Suprapubic skin (tissue), 4 donors: ENCODE measurements around the gene ZNF773. TPM values are rescaled to one million over a fixed set of nuclear protein-coding genes. Genes with fewer than 3 reads are reported as not detected.
"Not testable (repeated sequence)": the region's sequence is repeated elsewhere in the genome, so short reads cannot be mapped to it uniquely, and the experiment has no call there.

ENCODE experiments used
- DNase-seq, 2 donors: peaks; one replicate each; pipeline ENCODE4 v3.0.0-alpha.2; 2019; ENCODE audit warnings: low spot score in 2 of 2
- H3K27ac ChIP-seq: fragments of 200-600 bp; sonication (generic); one replicate; pipeline ENCODE4 v1.5.1; 2019
- H3K27me3 ChIP-seq: fragments of 200-600 bp; sonication (generic); one replicate; pipeline ENCODE4 v1.5.1; 2019
- H3K36me3 ChIP-seq: fragments of 200-600 bp; sonication (generic); one replicate; pipeline ENCODE4 v1.5.1; 2019
- H3K4me1 ChIP-seq: fragments of 200-600 bp; sonication (generic); one replicate; pipeline ENCODE4 v1.5.1; 2019
- H3K4me3 ChIP-seq: fragments of 200-600 bp; sonication (generic); one replicate; pipeline ENCODE4 v1.5.1; 2019; ENCODE audit warnings: mild to moderate bottlenecking
- H3K9me3 ChIP-seq: fragments of 200-600 bp; sonication (generic); one replicate; pipeline ENCODE4 v1.5.1; 2019
- EP300 ChIP-seq: sonication (generic); formaldehyde crosslinking; IDR thresholded peaks from one replicate; pipeline ENCODE4 v1.6.1; 2017; ENCODE audit warnings: antibody characterized with exemption
- POLR2A ChIP-seq, 2 donors: fragments of 450-650 bp; IDR thresholded peaks; one replicate each; pipeline ENCODE4 v1.6.1; 2017; ENCODE audit warnings: antibody characterized with exemption in 2 of 2, mild to moderate bottlenecking in 2 of 2, moderate library complexity in 2 of 2
- POLR2AphosphoS5 ChIP-seq, 3 donors: sonication (generic); formaldehyde crosslinking; IDR thresholded peaks; one replicate each; pipeline ENCODE4 v1.6.1; 2017; ENCODE audit warnings: antibody characterized with exemption in 3 of 3
- WGBS: methylation state at CpG from one replicate; pipeline ENCODE4 v1.1.5; 2018; 5-methylcytosine and 5-hydroxymethylcytosine counted together
- total RNA-seq, 4 donors: library from RNA; depleted of rRNA; stranded (reverse); fragments of >200 nt; gene quantifications; one replicate each; pipeline ENCODE4 v1.1.0, GENCODE V29; 2016
- TF ChIP-seq, protein P1 (sequence below), 2 donors: fragments of 200-600 bp in 1 of 2; fragments of 450-650 bp in 1 of 2; sonication (generic) in 1 of 2; IDR thresholded peaks; one replicate each; pipeline ENCODE4 v1.5.1; 2016 to 2019; ENCODE audit warnings: antibody characterized with exemption in 2 of 2, mild to moderate bottlenecking in 1 of 2, moderate library complexity in 1 of 2

ZNF773 gene
- total RNA-seq, 4 donors from 2014 or later = 10.5 to 24.1 (median 16.2) TPM

DNA sequence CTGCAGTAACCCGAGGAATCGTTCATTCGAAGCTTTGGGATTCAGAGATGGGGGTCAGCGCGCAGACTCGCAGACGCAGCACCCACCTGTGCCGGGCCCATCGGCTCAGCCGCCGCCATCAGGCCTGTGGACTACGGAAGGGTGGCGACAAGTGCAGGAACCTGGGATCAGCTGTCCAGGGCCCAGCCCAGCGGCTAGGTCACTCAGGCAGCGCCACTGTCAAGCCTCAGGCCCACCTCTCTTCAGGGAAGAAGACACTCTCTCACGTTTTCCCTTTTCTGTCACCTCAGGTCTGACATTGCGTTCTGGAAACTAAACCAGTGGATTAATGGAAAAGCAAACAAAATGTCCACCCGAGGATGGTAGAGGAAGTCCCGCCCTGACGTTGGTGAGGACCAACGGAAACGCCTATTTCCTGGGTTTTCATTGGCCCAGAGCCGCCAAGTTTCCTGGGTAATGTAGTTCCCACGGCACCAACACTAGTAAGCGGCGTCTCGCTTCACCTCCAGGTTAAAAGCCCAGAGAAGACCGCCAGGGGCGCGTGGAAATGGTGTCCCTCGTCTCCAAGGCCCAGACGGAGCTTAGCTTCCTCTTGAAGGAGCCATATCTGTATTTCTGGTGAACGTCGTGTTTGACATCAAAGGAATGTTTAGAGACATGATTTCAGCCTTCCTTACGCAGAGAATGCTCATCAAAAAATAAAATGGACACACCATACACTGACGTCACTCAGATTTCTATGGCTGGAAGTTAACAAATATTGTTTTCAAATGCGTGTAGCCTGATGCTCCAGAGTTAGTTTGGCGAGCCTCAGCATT is 22.3 kb upstream of the ZNF773 start, which contains the start of gene ZNF772:
Gene ZNF772 (minus strand): TSS at position 376 of the 818 bp plus-strand sequence. CDS start 257 bp downstream, at position 119.
- Histone ChIP-seq H3K9me3 (peaks cover 35% of the 10 kb centered on the region), H3K27me3 (no peaks in the 10 kb centered on the region), H3K36me3 (peaks cover 34% of the 10 kb centered on the region), H3K4me3 (peak within 1 kb of the TSS; percentile 66), H3K27ac (peak within 1 kb of the TSS; percentile 59), H3K4me1 (peaks cover 7% of the 10 kb centered on the region)
- no peak for TF ChIP-seq EP300
- no peak for TF ChIP-seq POLR2A (IDR thresholded peaks at IDR 0.05)
- no peak for TF ChIP-seq POLR2AphosphoS5 (IDR thresholded peaks at IDR 0.05)
- TF ChIP-seq, protein P1, sequence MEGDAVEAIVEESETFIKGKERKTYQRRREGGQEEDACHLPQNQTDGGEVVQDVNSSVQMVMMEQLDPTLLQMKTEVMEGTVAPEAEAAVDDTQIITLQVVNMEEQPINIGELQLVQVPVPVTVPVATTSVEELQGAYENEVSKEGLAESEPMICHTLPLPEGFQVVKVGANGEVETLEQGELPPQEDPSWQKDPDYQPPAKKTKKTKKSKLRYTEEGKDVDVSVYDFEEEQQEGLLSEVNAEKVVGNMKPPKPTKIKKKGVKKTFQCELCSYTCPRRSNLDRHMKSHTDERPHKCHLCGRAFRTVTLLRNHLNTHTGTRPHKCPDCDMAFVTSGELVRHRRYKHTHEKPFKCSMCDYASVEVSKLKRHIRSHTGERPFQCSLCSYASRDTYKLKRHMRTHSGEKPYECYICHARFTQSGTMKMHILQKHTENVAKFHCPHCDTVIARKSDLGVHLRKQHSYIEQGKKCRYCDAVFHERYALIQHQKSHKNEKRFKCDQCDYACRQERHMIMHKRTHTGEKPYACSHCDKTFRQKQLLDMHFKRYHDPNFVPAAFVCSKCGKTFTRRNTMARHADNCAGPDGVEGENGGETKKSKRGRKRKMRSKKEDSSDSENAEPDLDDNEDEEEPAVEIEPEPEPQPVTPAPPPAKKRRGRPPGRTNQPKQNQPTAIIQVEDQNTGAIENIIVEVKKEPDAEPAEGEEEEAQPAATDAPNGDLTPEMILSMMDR (IDR thresholded peaks at IDR 0.05) = peak in 1 of 2 donors; percentile 65
- WGBS = 8% methylated on average over 21 of the region's 38 CpGs
- DNase-seq = peak; percentile 90 to 92

- H3K9me3 ChIP-seq, H3K4me1 ChIP-seq, H3K27me3 ChIP-seq: not testable (repeated sequence)
- peak; percentile 94 to 96 for DNase-seq
- H3K36me3 ChIP-seq = peaks cover 24% of the 10 kb centered on the region
- H3K27ac ChIP-seq = peak within 1 kb of the TSS; percentile 82
- H3K4me3 ChIP-seq = peak within 1 kb of the TSS; percentile 71
- TF ChIP-seq POLR2A (IDR thresholded peaks at IDR 0.05) (peak in 1 of 2 donors; percentile 15), POLR2AphosphoS5 (IDR thresholded peaks at IDR 0.05) (peak in 2 of 3 donors; percentile 41 to 60)
- TF ChIP-seq, protein P1 (IDR thresholded peaks at IDR 0.05) = peak in 1 of 2 donors; percentile 6
- WGBS = 1% methylated on average over 32 of the region's 69 CpGs
Measured at GRCh38 chr19:57487477-57488298, 12.1 kb upstream of the ZNF773 start, which contains the start of gene ZNF419. Gene ZNF419 (plus strand): TSS chr19:57487750. CDS start chr19:57487951, 201 bp downstream.

- H3K36me3 ChIP-seq = peaks cover 30% of the 10 kb centered on the region
- H3K4me3 ChIP-seq = peak overlapping the region; percentile 71
- H3K4me1 ChIP-seq, H3K27me3 ChIP-seq, H3K27ac ChIP-seq, H3K9me3 ChIP-seq, DNase-seq: not testable (repeated sequence)
- WGBS = 0% methylated on average over 1 of the region's 1 CpG
Measured at GRCh38 chr19:57488299-57488644, 11.5 kb upstream of the ZNF773 start.

- H3K4me3 ChIP-seq = peak overlapping the region; percentile 77
Measured at GRCh38 chr19:57499332-57499679, 432 bp upstream of the ZNF773 start.

DNA sequence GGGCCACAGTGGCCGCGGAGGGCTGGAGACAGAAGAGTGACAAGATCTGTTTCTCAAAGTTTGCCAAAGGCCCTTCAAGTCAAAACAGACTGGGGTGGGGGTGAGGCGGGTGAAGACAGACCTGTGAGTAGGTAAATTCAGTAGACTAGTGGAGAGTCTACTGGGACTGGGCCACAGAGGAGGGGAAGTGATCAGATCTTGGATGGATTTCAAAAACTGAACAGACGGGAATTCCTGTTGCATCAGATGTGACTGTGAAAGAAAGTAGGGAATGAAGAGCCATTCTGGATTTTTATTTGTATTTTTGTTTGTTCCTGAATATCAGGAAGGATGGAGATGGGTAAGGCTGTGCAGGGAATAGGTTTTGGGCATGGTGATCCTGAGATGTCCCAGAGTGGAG is 662 bp downstream of the ZNF773 start:
- 4% methylated on average over 2 of the region's 4 CpGs for WGBS
- not testable (repeated sequence) for H3K4me1 ChIP-seq, H3K27me3 ChIP-seq, DNase-seq, H3K9me3 ChIP-seq, H3K27ac ChIP-seq
- H3K4me3 ChIP-seq = peak overlapping the region; percentile 77
- peaks cover 16% of the 10 kb centered on the region for H3K36me3 ChIP-seq

More at GRCh38 chr19:57499332-57499679, 432 bp upstream of the ZNF773 start:
- not testable (repeated sequence) for H3K9me3 ChIP-seq, H3K27ac ChIP-seq, DNase-seq, H3K27me3 ChIP-seq, H3K4me1 ChIP-seq, H3K36me3 ChIP-seq

GRCh38 chr19:57506163-57506562 is 6.4 kb downstream of the ZNF773 start:
- 87% methylated on average over 4 of the region's 4 CpGs for WGBS
- Histone ChIP-seq H3K36me3 (peaks cover 46% of the 10 kb centered on the region), H3K9me3 (peaks cover 11% of the 10 kb centered on the region), H3K4me1 (no peaks in the 10 kb centered on the region), H3K27ac (no peak overlapping the region), H3K4me3 (no peak overlapping the region), H3K27me3 (no peaks in the 10 kb centered on the region)
- TF ChIP-seq POLR2AphosphoS5 (IDR thresholded peaks at IDR 0.05) (no peak), POLR2A (IDR thresholded peaks at IDR 0.05) (no peak)
- no peak for DNase-seq

DNA sequence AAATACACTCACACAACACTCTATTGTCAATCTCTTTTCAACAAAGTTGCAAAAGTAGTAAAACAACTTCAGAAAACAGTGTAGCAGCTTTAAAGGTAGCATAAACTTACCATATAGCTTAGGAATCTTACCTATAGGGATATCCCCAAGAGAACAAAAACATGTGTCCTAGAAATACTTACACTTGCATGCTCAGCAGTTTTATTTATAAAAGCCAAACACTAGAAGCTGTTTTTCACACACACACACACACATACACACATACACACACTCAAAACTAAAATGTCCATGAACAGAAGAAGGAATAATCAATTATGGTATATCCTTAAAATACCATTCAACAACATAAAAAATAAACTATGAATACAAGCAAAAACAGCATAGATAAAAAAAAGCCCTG is 11.7 kb downstream of the ZNF773 start:
- no peak for TF ChIP-seq POLR2AphosphoS5 (IDR thresholded peaks at IDR 0.05)
- no peak for TF ChIP-seq POLR2A (IDR thresholded peaks at IDR 0.05)
- TF ChIP-seq, protein P1 (IDR thresholded peaks at IDR 0.05) = no peak
- TF ChIP-seq EP300 = no peak
- peaks cover 47% of the 10 kb centered on the region for H3K9me3 ChIP-seq
- DNase-seq = no peak
- no peak overlapping the region for H3K27ac ChIP-seq
- H3K27me3 ChIP-seq = no peaks in the 10 kb centered on the region
- H3K36me3 ChIP-seq = peaks cover 55% of the 10 kb centered on the region
- H3K4me1 ChIP-seq = no peaks in the 10 kb centered on the region
- no peak overlapping the region for H3K4me3 ChIP-seq
